ENCODE results near the gene GMEB1.
"Not testable (repeated sequence)": the region's sequence is repeated elsewhere in the genome, so short reads cannot be mapped to it uniquely, and the experiment has no call there.

Gene GMEB1

DNA sequence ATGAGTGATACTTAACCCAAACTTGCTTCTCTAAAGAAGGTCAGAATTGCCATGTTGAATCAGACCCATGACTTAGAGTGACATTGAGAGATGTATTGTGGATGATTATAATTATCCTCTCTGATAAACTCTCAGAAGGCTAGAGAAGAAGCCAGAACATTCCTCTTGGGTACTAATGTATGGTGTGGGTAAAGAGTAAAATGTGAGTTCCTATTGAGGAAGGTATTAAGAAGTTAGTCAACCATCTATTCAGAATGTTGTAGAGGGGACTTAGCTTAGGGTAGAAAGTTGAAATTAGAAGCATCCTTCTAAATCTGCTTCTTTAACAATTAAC, 7.3 kb downstream of the GMEB1 start:
- no peak for DNase-seq

DNA sequence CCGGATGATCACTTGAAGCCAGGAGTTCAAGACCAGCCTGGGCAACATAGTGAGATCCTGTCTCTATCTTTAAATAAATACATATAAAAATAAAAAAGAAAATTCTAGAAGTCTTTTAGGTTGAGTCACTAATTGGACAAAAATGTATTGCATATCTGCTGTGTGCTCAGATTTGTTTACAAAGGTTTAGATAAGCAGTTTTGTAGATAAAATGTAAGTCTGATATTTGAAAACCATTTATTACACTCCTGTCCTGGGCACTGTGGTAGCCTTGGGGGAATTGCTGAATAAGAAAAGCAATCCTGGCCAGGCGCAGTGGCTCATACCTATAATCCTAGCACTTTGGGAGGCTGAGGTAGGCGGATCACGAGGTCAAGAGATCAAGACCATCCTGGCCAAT, 11.6 kb downstream of the GMEB1 start:
- DNase-seq = no peak

DNA sequence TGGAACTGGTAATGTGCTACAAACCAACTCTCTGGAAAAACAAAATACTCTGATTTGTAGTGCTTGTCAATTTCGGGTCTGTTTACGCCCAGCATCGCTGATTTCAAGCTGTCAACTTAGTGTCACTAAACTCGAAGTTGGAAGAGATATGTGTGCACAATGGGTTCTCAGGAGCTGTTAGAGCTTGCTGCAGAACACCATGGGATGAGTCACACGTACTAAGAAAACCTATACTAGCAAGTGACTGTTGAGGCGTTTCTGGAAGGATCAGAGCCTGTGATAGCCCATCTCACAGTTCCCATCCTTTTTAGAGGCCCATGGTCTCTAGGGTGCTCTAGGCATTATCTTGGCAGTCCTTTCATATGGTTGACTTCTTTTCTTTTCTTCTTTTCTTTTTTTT, 14.3 kb downstream of the GMEB1 start:
- DNase-seq = no peak

DNA sequence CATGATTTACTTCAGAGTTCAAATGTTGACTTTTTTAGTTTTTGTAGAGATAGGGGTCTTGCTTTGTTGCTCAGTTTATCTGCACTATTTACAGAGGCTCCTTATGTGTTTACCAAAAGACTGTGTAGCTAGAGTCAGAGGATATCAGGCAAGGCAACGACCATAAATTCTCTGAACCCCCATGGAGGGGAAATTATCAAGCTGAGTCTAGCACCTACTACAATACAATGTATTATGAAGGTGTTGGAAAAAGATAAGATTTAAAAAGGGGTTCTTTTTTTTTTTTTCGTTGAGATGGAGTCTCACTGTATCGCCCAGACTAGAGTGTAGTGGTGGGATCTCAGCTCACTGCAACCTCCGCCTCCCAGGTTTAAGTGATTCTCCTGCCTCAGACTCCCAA, 16.4 kb downstream of the GMEB1 start:
- DNase-seq = no peak

DNA sequence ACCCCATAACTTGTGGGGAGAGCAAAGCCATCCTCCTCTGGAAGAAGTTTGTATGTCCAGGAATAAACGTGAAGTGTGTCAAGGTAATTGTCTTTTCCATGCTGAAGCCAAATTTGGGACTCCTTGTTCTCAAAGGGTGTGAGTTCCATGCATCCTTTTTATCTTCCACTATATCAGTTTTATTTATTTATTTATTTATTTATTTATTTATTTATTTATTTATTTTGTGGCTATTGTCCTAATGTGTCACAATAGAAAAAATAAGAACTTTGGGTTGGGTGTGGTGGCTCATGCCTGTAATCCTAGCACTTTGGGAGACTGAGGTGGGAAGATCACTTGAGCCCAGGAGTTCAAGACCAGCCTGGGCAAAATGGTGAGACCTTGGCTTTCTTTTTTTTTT, 23.0 kb downstream of the GMEB1 start:
- DNase-seq = not testable (repeated sequence)

DNA sequence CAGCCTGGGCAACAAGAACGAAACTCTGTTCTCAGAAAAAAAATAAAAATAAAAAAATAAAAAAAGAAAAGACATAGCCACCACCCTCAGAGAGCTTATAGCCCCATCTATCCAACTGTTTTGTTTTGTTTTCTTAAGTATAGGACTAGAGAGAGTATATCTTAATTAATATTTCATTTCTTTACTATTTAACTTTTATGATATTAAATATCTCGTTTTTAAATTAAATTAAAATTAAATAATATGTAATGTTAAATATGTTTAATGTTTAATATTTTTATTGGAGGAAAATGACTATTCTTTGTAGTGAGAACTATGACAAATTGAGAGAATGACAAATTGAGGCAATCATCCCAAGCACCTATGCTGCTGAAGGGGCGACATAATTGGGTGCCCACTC, 35.0 kb downstream of the GMEB1 start:
- no peak for DNase-seq

DNA sequence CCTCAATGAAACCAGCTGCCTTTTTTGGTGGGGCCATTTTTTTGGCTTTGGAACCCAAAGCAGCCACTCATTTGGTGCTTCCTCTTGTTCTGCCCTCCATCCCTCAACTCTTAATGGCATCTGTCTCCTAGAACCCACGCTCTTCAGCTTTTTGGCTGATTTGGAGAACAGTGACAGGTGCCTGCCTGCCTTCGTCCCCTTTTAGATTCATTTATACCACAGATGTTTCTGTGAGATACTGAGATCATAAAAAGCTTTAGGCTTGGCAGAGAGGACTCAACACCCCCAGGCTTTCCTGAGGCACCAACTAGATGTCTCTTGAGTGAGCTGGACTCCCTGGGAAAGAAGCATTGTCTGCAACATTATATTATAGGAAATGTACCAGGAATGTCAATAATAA, 47.8 kb downstream of the GMEB1 start:
- DNase-seq = no peak

DNA sequence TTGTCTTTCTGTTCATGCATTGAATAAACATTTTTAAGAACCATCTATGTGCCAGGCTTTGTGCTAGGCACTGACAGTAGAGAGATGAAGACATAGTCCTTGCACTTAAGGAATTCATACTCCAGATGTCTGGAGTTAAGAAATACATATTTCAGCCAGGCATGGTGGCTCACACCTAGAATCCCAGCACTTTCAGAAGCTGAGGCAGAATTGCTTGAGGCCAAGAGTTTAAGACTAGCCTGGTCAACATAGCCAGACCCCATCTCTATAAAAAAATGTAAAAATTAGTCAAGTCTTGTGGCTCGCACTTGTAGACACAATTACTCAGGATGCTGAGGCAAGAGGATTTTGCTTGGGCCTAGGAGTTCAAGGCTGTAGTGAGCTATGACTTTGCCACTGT, 49.6 kb downstream of the GMEB1 start:
- no peak for DNase-seq

DNA sequence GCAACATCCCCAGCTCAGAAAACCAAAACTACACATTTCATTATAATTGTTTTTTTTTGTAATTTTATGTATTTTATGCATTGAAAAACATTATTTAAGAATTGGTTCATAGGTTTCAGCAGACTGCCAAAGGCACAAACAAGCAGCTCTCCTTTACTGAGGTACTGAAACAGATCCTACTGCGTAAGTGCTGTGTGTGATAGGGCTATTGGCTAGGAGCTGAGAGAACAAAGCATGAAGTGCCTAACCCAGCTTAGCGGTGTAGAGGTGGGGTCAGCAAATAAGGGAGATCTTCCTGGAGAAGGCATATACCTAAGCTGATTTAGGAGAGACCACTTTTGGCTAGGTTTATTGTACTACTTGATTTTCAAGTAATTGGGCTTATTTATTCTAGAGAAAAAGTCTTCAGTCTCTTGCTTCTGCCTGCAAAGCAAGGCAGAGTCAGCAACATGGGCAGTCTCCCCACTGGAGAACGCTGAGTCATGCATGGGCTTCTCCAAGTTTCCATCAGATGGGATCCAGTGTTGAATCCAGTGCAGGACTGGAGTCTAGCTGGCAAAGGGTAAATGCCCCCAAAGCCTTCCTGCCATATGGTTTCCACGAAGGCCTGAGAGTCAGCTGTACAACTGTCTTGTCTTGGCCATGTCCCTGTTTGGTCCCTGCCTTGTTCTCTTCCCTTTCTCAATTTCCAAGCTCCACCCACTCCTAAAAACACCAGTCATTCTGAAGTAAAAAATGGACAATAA, 50.2 kb downstream of the GMEB1 start:
- no peak for DNase-seq

DNA sequence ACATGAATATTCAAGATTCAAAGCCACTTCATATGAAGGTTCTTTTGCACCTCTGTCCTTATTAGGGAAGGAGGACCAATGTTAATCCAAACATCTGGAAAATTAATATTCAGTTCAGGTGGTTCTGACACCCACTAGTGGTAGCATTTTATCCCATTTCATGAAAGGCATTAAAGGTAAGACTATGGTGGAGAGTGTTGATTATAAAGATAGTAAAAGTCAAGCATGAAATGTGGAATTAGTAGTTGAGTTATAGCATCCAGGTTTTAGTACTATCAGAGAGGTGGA, 50.7 kb downstream of the GMEB1 start:
- DNase-seq = no peak

DNA sequence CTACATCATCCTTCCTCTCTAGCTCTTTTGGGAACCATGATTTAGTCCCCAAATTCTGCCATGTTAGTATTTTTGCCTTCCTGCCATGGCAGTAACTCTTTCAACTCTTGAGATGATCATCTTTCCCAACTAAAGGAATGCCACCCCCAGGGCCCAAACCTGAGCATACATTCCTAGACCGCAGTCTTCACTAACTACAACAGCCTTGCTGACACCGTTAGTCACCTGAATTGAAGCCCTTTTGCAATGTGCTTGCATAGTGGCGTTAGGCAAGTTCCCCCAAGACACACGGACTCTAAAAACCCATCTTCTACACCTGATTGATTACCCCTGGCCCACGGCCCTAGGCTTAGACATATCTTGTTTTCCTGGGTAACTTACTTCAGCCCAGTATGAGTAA, 51.8 kb downstream of the GMEB1 start:
- no peak for DNase-seq

DNA sequence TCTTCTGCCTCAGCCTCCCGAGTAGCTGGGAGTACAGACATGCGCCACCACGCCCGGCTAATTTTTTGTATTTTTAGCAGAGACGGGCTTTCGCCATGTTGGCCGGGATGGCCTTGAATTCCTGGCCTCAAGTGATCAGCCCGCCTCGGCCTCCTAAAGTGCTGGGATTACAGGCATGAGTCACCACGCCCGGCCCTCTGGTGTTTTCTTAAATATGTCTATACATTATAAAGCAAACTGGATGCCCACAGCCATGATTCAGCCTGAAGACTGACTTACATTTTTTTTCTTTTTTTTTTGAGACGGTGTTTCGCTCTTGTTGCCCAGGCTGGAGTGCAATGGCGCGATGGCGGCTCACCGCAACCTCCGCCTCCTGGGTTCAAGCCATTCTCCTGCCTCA, 53.3 kb downstream of the GMEB1 start:
- not testable (repeated sequence) for DNase-seq

DNA sequence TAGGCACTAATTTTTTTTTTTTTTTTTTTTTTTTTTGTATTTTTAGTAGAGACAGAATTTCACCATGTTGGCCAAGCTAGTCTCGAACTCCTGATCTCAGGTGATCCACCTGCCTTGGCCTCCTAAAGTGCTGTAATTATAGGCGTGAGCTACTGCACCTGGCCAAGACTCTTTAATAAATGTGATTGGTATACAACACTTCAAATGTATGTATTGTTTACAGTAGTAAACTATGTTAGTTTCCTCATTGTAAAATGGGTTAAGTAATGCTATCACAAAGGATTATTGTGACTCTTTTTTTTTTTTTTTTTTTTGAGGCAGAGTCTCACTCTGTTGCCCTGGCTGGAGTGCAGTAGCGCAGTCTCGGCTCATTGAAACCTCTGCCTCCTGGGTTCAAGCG, 56.8 kb downstream of the GMEB1 start:
- not testable (repeated sequence) for DNase-seq

DNA sequence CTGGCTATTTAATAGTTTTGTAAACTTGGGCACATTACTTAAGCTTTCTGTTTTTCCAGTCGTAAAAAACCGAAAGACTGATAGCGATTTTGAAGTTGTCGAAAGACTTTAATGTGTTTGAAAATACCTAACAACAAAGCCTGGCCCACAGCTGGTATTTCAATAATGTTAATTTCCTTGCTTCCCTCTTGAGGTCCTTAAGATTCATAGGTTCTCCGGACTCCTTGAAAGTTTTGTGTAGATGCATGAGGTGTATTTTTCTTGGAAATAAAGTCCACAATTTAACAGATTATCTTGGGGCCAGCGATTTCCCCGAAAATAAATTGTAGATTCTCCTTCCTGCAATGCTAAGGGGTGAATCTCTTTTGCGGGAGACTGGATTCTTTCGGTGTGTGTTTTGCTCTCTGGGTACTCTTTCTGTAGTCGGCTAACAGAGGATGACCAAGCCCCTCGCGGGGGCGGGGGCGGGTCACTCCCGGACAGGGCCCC, 67.4 kb downstream of the GMEB1 start:
- DNase-seq = no peak

DNA sequence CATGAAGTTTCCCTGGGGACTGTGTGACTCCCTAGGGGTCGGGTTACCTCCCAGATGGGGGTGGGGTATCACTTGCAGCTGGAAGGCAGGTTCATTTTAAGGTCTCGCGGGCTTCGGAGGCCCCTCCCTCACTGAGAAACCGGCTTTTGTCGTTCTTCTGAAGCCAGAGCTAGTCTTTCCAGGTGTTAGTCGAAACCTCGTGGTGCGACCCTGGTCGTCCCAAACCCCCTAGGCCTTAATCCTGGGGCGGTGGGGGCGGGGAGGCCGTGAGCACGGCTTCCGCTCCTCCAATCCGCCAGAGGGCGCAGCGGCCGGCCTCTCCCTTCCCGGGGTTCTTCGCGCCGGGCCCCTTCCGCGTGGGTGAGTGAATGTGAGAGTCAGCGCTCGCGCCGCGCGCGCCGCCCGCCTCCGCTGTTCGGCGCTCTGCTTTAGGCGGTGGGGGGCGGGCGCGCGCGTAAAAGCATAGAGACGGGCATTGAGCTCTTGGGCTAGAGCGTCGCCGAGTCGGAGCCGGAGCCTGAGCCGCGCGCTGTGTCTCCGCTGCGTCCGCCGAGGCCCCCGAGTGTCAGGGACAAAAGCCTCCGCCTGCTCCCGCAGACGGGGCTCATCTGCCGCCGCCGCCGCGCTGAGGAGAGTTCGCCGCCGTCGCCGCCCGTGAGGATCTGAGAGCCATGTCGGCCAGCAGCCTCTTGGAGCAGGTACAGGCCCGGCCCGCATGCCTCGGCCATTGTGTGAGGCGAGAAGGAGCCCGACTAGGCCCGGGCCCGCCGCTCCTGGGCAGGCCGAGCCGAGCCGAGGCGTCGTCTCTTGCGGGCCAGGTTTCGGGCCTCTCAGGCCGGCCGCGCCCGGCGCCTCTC, 68.1 kb downstream of the GMEB1 start, which contains the start of gene YTHDF2:
TSS of gene YTHDF2 (plus strand) at position 491 of the 857 bp plus-strand sequence. CDS start at position 672, 181 bp downstream.
- peak; percentile 99 for DNase-seq

DNA sequence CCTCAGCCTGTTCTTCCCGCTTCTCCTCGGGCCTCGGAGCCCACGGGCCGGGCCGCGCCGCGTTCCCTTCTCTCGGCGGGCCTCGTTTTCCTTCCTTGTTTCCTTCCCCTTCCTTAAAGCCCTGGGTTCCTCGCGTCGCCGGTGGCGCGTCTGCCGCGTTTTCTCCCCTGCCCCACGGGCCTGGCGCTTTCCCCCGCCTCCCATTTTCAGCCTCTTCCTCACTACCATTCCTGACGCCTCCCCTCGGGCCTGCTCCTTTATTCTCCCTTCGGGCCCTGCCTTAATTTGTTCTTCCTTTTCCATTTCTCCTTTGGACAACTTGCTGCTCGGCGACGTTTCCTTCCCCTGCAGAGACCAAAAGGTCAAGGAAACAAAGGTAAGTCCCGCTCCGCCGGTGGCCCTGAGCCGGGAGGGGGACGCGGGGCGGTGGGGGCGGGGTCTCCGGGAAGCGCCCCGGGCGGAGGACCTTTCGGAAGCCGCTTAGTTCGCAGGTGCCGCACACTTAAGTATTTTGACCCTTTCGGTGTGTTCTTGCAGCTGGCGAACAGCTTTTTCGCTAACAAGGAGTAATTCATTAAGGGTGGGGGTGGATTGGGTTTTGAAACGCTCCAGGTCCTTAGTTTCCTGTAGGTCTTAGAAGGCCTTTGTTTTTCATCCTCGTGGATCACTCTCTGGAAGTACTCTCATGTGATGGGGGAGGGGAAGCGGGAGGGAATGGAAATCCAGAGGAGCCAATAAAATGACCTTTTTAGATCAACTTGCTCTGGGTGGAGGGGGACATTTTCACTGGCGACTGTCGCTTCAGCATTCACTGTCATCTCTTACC, 68.9 kb downstream of the GMEB1 start:
- peak; percentile 65 for DNase-seq

DNA sequence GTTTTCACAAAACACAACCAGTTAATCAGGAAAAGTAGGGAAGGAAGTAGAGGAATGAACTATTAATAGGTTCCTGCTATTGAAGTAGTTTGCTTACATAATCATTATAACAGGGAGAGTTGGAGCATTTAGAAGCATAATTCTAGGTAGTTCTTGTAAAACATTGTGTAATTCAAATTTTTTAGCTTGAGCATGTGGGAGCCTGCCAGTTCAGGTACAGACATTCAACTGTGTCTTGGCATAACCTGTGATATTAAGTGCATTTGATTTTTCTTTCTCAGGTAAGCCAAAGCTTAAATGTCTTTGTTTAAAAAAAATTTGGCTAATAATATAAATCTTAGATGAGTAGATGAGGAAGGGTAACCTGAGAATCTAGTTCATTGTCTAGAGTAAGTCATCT, 71.5 kb downstream of the GMEB1 start:
- no peak for DNase-seq

DNA sequence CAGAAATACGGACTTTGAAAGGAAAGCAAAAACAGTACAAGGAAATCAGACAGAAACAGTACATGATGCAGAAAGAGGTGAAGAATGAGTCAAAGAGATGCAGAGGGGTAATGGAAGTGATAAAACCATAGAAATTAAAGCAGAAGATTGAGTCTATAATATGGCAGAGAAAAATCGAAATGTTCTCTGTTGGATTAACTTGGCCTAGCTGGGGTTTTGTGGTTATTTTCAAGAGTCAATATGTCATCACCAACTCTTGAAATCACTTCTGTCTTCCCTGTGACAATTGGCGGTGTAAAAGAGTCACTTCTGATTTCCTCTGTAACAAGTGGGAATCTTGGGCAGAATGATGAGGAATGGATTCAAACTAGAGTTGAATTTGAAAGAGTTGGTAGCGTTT, 75.6 kb downstream of the GMEB1 start:
- no peak for DNase-seq

DNA sequence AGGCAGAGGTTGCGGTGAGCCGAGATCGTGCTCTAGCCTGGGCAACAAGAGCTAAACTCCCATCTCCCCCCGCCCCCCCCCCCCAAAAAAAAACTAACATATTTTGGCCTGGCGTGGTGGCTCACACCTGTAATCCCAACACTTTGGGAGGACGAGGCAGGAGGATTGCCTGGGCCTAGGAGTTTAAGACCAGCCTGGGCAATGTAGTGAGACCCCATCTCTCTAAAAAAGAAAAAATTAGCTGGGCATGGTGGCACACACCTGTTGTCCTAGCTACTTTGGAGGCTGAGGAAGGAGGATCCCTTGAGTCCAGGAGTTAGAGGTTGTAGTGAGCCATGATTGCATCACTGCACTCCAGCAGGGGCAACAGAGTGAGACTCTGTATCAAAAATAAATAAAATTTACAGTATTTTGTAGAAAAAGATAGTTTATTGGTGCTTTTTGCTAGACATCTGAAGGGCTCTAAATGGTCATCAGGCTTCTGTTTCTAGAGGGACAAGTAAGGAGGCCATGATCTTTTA, 77.1 kb downstream of the GMEB1 start:
- no peak for DNase-seq

DNA sequence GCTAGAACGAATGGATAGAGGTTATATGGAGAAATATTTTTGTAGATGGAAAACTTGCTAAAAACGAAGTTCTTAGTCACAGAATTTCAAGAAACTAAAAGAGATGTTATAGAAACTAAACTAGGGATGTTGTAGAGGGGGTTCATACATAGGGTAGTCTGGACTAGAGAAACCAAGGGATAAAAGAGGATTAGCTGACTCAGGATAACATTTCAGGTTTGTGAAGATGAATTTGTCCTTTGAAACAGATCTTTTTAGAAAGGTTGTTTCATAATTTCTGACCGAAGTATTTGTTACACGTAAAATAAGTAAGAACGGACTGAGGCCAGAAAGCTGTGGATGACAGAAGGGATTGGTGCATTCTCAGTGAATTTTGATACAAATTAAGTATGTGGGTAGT, 81.7 kb downstream of the GMEB1 start:
- DNase-seq = no peak

DNA sequence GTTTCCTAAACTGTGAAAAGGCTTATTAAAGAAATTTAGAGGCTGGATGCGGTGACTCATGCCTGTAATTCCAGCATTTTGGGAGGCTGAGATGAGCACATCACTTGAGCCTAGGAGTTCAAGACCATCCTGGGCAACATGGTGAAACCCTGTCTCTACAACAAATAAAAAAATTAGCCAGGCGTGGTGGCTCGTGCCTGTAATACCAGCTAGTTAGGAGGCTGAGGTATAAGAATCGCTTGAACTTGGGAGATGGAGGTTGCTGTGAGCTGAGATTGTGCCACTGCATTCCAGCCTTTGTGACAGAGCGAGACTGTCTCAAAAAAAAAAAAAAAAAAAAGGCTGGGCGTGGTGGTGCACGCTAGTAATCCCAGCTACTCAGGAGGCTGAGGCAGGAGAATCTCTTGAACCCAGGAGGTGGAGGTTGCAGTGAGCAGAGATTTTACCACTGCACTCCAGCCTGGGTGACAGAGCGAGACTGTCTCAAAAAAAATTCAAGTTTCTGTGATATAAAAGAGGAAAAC, 82.2 kb downstream of the GMEB1 start:
- DNase-seq = not testable (repeated sequence)

DNA sequence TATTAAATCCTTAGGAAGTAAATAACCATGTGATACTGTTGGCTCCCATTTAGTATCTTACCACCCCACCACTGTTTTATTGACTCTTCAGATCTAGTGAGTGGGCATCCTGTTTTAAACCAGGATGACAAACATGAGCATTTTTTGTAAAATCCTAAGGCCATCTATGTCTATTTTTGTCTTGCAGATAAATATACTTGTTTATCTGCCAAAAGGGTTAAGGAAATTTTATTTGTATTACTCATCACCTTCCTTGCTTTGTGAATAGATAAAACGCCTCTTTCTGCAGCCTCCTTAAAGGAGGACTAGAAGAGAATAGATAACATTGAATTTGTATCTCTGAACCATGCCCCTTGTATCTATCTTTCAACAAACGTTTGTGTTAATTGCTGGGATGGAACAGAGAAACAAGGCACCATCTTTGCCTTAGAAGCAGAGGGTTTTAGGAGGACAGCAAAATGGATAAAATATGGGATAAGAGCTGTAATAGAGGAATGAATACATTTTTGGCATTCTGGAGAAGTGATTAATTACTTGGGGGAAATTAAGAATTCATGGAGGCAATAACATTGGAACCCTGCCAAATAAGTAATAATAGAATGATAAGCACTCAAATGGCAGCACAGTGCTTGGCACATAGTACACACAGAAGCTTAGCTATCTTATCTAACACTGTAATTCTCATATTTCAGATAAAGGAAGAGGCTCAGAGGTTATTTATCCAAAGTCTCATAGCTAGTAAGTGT, 82.9 kb downstream of the GMEB1 start:
- DNase-seq = no peak

All from stimulated activated CD4-positive, alpha-beta T cell treated with anti-CD3 and anti-CD28 coated beads, Interleukin-15, amount 100 ng/mL, for 24 hours (primary cell).